HTERT RPE-1 (cell line): ENCODE measurements around the gene CDKL5.

Source experiments
- in situ Hi-C: fragments of 300-500 bp; cut with MboI; formaldehyde crosslinking; loops from 4 replicates; pipeline ENCODE4 v1.14.3; 2020; ENCODE audit warnings: low sequenced_read_pairs

CDKL5 gene

DNA sequence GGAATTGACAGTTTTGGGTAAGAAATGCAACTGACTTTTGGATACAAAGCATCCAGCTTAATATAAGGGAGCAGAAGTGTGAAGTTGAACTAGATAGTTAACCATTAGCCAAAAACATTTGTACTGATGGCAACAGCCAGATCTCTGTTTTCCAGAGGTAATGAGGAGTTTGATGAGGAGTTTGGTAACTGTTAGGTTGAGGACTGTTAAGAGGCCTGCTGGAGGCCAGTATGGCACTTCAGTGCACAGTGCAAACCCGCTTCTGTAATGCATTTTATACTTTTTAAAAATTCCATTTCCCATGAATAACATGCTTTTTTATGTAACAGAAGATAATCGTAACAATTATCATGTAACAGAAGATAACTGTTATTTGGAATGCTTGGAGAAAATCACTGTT lies 30.0 kb downstream of the CDKL5 start:
- in situ Hi-C loops, result no loop called here

DNA sequence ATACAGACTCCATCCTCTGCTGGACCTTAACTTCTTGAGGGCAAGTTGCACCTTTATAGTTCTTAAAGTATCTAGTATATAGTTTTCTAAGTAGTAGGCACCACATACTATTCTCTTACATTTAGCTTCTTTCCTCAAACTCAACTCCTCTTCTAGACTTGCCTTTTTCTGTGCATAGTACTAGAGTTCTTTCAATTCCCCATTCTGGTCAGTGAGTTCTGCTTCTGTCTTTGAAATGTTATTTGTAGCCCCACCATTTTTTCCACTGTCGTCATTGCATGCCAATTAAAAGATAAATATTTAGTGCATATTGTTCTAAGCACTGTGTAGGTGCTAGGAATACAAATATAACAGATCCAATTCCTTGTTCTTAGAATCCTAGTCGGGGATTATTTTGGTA lies 31.6 kb downstream of the CDKL5 start:
- in situ Hi-C loops, result no loop called here

DNA sequence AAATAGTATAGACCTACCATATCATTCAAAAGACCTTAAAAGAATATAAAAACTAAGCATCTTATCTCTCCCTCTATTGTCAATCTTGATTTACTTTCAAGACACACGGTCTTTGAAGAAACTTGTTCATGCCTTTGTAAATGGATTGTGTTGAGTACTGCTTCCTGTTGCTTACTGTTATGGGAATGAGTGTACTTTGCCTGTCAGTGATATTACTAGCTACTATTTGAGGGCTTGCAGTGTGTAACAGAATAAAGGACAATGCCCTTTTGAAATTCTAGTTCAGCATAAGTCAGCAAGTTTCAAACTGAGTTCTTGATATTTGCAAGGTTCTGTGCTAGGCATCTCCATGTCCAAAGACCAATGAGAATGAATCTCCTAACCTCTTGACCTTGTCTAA lies 36.0 kb downstream of the CDKL5 start:
- in situ Hi-C loops, result no loop called here

DNA sequence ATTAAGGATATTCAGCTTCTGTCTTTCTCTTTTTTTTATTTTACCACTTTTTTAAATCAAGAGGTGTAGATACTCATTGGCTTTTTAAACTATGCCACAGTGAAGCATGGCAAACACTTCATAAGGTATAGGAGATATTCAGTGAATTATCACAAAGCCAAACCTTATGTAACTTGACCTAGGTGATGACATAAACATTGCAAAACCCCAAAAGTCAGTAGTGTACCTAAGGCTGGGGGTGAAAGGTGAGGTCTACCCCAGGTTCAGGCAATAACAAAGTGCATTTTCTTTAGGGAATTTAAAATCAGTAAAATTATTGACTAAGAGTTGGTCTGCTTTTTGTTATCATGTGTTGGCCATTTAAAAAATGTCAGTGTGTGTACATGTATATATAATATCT lies 39.1 kb downstream of the CDKL5 start:
- in situ Hi-C loops, result no loop called here

DNA sequence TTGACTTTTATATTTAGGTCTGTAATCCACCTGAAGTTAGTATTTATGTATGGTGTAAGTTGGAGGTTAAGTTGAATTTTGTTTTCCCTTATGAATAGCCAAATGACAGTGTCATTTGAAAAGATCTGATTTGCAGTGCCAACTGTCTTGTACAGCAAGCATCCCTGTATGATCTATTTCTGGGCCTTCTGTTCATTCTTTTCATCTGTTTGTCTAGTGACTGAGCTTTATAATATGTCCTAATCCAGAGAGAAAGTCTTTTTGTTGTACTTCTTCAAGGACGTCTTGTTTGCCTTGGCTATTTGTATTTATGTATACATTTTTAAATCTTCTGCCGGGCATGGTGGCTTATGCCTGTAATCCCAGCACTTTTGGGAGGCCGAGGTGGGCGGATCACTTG lies 39.6 kb downstream of the CDKL5 start:
- in situ Hi-C loops, result no loop called here

DNA sequence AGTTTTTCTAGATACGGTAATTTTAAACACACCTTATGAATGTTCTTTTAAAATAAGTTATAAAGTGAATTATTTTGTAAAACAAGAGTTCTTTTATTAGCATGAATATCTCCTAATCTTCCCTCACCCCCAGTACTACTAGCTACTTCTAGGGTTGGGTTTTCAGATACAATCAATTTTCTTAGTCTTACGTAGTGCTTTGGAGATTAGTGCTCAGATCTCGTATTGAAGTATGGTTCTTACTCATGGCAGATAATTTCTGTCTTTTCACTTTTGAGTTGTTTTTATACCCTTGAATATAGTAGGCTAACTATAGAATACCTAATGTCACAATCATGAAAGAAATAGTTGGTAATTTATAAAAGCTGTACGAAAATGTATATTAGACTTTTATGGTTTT lies 43.2 kb downstream of the CDKL5 start:
- in situ Hi-C loops, result no loop called here

DNA sequence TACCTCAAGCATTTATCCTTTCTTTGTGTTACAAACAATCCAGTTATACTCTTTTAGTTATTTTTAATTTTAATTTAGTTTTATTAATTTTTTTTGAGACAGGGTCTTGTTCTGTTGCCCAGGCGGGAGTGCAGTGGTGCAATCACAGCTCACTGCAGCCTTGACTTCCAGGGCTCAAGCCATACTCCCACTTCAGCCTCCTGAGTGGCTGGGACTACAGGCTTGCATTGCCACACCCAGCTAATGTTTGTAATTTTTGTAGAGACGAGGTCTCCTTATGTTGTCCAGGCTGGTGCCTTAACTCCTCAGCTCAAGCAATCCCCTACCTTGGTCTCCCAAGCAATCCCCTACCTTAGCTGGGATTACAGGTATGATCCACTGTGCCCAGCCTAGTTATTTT lies 45.9 kb downstream of the CDKL5 start:
- in situ Hi-C loops, result no loop called here

DNA sequence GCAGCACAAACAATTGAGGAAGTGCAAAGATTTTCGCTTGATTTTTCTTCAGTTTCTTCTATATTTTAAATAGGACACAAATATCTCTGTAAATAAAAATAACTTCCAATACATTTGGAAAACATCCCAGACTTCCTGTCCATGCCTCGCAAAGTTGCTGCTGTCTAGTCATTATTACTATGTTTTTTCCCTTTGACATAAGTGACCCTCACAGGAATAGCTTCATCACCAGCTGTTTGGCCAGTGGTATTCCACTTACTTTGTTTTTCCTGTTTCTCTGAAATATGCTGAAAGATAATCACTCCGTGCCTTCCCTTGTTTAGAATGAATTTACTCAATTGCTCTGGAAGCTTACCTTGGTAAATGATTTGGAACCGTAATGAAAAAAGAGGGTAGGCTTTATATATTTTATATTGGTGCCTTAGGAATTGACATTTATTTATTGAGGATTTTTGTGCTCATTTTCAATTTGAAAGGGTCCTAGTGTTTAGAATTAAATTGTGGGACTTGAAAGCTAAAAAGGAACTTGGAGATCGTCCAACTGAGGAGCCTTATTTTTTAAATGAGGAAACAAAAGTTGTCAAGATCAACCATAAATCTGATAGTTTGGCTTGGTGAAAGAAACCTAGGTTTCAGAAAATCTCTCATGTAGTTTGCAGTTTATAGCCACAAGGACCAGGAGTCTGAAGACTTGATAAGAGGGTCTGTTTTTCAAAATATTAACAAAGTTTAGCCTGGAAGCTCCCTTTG lies 65.6 kb downstream of the CDKL5 start:
- in situ Hi-C loops, result no loop called here

DNA sequence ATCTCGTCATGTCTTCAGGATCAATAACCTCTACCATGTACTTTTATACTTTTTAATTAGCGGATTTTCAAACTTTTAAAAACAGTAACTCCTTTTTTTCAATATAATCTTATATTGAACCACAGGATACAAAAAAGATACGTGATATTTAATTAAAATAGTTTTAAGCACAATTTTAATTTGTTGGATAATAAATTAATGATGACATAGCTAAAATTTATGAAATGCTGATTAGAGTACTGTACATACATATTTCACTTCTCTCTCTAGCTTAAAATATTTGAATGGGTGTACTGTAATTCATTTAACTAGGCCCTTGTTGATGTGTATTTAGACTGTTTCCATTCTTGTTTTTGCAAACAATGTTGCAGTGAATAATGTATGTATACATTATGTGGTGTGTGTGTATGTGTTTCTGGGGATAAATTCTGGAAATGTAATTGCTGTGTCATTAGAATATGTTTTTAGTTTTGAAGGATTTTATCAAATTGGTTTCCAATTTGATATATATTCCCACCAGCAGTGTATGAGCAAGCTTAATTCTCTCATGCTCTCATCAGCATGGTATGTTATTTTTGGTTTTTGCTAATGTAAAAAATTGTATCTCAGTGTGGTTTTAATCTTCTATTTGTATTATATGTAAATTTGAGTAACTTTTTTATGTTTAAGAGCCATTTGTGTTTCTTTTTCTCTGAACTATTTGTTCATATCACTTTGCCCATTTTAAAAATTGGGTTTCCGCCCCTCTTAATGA lies 66.4 kb downstream of the CDKL5 start:
- in situ Hi-C loops, result no loop called here

DNA sequence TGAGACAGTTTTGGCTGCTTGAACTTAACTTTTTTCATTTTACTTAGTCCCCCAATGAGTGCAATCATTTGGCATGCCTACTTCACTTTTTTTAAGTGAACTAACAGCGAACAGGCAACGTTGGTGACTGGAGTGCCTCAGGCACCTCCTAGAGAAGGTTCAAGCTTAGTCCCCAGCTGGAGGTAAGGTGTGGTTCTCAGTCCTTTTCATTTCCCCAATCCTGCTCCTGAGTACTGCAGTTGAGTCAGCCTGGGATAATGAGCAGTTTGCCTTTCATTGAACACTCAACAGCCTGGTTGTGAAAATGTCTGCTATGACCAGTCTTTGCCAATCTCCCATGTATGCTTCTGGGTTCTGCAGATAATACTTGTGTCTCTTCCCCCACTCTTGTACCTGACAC lies 109.5 kb downstream of the CDKL5 start:
- in situ Hi-C loops, result no loop called here

DNA sequence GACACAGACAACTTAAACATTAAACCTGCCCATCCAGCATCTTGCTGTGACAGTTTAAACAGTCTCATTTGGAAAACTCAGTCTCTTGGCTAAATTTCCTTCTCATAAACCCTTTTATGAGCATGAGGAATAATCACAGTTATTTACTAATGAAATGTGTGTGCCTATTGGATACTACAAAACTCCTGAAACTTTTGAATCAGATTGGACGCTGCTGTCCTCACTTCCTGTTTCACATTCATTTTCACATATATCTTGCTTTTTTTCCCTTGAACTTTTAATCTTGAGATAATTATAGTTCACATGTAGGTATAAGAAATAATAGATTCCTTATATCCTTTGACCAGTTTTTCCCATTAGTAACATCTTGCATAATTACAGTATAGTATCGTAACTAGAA lies 111.7 kb downstream of the CDKL5 start:
- in situ Hi-C loops, result no loop called here

DNA sequence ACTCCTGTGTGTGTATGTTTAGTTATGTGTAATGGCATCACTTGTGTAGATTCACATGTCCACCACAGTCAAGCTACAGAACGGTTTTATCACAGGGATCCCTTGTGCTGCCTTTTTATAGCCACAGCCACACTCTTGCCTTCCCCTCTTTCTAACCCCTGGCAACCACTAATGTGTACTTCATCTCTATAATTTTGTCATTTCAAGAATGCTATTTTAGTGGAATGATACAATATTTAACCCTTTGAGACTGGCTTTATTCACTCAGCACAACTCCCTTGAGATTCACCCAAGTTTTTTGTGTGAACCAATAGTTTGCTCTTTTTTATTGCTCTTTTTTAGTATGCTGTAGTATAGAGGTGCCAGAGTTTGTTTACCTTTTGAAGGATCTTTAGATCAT lies 112.1 kb downstream of the CDKL5 start:
- in situ Hi-C loops, result no loop called here

DNA sequence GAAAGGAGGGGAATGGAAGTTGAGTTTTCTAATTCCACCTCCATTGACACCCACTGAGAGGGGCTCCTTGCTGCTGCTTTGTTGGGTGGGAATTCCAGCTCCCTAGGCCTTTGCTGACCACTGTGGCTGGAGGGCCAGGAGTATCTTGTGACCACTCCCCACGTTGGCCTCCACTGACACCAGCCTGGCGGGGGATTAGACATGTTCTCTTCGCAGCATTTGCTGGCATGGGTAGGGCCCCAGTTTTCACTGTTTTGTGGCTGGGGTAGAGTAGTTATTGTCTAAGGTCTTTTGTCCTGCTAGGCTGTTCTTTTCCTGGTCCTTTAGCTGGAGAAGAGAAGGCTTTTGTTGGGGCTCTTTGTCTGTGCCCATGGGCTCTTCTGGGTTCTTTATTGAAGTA lies 116.7 kb downstream of the CDKL5 start:
- in situ Hi-C loops, result no loop called here

DNA sequence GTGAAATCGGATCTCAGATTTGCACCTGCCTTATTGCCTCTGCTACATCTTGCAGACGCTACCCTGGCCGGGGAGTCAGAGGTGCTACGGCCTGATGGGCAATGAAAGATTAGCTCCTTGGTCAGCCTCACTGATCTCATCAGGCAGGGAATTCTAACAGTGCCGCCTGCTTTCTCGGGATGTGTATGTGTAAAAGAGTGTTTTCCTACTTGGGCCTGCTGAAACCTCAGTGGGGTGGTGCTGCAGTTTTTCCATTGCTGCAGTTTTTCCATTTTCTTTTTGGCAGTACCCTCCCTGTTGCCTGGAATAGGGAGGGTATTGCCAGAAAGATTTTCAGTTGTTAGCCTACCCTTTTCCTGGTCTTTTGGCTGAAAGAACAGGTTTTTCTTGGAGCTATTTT lies 117.5 kb downstream of the CDKL5 start:
- in situ Hi-C loops, result no loop called here

DNA sequence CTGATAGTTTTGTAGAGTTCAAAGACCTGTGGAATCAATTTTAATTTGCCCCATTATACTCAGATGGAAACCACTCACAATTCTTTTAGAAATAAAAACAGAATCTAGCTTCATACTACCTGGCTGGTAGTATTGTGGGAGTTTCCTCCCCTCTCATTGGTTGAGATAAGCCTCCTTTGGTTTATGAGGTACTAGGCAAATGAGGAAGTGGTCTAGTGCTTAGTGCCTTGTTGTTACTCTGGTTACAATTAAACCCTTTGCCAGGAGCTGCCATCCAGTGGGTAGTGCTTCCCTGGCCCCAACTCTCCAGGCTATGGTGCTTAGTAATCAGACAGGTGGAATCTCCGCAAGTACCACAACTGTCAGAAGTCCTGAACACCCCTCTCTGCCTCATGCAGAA lies 118.3 kb downstream of the CDKL5 start:
- in situ Hi-C loops, result no loop called here

DNA sequence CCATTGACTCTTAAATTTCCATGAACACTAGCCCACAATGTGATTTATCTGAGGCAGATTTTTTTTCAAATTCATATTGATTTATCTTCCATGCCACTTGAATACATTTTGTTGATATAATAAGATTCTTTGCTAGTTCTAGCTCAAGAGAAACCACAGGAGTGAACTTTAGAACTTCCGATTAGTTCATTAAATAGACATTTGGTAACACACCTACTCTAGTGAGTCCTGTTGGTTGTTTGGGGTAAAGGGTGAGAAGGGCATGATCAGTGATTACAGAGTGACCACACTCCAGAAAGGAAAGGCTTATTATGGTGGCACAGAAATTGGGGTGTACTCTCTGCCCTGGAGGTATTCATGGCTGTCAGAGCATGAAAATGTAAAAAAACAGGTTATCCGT lies 120.4 kb downstream of the CDKL5 start:
- in situ Hi-C loops, result no loop called here

DNA sequence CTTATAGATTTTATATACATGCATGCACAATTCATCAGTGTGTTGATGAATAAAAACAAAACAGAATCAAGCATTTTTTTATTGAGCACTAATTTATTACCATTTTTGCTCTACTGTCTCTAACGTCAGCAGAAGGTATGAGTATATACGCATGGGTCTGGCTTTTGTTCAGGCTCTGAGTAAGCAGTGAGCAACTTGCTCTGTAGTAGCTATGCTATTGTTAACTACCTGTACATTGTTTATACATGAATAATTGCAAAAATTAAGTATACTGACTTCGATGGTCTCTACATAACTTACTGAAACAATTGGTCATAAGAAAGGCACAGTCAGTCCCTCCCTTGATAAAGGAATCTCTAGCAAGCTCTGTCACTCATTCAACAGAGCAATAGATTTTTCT lies 123.6 kb downstream of the CDKL5 start:
- in situ Hi-C loops, result no loop called here

DNA sequence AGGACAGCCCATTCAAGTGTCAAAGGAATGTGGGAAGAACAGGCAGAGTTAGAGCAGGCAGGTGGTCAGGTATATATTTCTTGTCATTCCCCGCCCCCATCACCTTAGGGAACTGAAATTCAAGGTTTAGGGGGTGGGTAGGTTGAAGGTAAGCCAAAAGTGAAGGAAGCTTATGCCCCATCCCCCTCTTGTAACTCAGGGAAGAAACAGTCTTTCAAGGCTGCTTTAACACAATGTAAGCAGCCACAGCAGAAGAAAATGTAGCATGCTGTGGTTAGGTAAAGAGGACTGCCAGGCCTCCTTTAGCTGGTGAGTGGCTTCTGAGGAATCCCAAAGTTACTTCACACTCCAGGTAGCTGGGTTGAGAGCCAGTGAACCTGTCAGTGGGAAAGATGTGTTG lies 124.2 kb downstream of the CDKL5 start:
- in situ Hi-C loops, result no loop called here

DNA sequence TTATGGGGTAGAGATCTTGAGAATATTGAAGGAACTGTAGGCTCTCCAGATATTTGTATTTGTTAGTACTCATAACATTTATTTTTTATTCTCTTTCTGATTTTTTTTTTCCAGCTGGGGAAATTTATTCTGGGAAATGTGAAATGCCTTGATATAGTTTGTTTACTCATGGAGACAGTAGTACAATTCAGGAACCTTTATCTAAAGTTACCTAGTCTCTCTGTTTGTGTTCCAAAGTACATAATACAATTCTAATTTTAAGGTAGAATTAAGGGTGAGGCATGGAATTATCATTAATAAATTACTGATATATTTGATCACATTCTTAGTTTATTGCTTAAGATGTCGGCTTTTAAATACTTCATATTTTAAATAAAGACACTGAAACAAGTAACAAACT lies 132.5 kb downstream of the CDKL5 start:
- in situ Hi-C loops, result no loop called here

DNA sequence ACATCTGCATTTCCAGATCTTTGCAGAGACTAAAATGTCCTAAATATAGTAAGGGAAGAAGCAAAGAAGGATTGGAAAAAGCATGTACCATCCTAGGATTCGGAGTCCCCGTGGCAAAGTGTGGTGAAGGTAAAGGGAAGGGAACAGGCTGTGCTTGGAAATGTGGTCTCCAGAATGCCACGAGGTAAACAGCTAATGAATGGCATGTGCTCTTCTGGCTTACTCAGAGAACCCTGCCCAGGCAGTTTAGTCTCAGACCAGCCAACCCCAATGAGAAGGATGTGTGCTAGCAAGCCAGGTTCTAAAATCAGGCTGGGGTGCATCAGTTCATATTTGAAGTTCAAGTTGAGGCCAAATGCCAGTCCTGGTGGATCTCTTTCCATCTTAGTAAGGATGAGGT lies 133.4 kb downstream of the CDKL5 start:
- in situ Hi-C loops, result no loop called here

DNA sequence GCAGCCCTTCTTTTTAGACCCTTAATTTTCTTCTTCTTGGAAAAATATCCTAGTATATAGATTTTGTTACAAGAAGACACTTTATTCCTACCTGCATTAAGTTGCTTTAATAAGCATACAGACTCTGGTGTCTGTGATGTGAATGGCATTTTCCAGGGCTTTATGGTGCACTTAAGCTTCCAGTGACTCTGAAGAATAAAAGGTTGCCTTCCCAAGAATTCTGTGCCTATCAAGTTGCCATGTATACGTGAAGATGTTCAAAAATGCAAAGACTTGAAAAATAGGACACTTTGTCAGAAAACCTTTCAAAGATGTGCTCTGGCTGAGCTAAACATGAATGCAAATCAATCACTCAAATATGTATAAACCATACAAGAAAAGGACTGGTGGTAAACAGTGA lies 135.6 kb downstream of the CDKL5 start:
- in situ Hi-C loops, result no loop called here

DNA sequence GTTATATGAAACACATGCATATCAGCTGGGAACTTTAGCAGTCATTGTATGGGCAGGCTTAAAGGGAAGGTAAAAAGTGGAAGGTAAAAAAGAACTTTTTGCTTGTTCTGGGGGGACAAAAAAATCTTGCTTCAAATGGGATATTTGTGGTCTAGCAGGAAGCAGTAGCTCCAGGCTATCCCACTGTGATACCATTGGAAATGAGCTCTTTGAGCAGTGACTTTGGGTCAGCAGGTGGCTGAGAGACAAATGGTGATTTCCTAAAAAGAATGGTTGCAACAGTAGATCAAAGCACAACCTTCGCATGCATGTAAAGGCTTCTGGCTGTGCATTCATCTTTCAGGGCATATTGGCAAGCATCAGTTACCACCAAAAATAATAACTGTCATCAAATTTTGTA lies 140.3 kb downstream of the CDKL5 start:
- in situ Hi-C loops, result no loop called here

DNA sequence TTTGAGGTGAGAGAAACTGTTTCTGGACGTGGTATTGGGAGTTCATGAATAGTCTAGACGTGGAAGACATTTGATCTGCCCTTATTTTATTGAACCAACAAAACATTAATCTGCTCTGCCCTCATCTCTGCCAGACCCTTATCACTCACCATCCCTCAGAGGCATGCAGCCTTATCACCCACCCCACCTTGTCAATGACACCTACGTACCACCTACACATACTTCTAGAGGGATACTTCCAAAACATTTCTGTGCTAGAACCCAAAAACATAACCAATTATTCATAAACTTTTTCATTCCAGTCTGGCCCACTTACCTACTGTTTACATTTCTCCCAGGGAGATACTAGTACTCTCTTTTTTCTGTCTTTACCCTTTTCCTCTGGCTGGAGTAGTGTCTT lies 141.3 kb downstream of the CDKL5 start:
- in situ Hi-C loops, result no loop called here
